ENCODE measurements around the gene LRRC42.
"Not testable (repeated sequence)": the region's sequence is repeated elsewhere in the genome, so short reads cannot be mapped to it uniquely, and the experiment has no call there.

Gene LRRC42

DNA sequence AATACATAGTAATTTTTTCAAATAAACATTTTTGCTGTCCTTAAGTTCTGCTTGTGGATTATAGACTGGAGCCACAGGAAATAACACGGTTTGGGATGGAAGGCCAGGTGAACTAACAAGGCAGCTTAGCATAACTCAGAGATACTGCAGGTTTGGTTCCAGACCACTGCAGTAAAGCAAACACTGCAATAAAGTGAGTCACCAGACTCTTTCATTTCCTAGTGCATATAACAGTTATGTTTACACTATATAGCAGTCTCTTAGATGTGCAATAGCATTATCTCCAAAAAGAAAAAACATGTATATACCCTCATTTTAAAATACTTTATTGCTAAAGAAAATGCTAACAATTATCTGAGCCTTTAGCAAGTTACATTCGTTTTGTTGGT lies 22.0 kb downstream of the LRRC42 start:
- Histone ChIP-seq H3K4me3 (ENCODE audit: low read length) (no peak overlapping the region), H3K27me3 (ENCODE audit: control insufficient read depth, insufficient read depth, low read length) (no peaks in the 10 kb centered on the region), H3K27ac (ENCODE audit: low read length) (no peak overlapping the region), H3K4me1 (ENCODE audit: control insufficient read depth, insufficient read depth, low read length) (no peaks in the 10 kb centered on the region), H3K9me3 (ENCODE audit: control insufficient read depth, insufficient read depth, low read length) (no peaks in the 10 kb centered on the region), H3K36me3 (ENCODE audit: control insufficient read depth, insufficient read depth, low read length) (peaks cover 8% of the 10 kb centered on the region)
- DNase-seq (ENCODE audit: low read depth, low spot score), result no peak
- WGBS (ENCODE audit: insufficient coverage, insufficient read length), result no CpG with 5 or more reads among the region's 2 CpGs

GRCh38 chr1:53969323-53969722 lies 23.2 kb downstream of the LRRC42 start:
- H3K4me3 ChIP-seq (ENCODE audit: low read length); H3K27me3 ChIP-seq (ENCODE audit: control insufficient read depth, insufficient read depth, low read length); DNase-seq (ENCODE audit: low read depth, low spot score); H3K36me3 ChIP-seq (ENCODE audit: control insufficient read depth, insufficient read depth, low read length); H3K27ac ChIP-seq (ENCODE audit: low read length); H3K9me3 ChIP-seq (ENCODE audit: control insufficient read depth, insufficient read depth, low read length); H3K4me1 ChIP-seq (ENCODE audit: control insufficient read depth, insufficient read depth, low read length): not testable (repeated sequence)
- WGBS (ENCODE audit: insufficient coverage, insufficient read length), result no CpG with 5 or more reads among the region's 2 CpGs

GRCh38 chr1:53971718-53972117 lies 25.6 kb downstream of the LRRC42 start:
- Histone ChIP-seq H3K27ac (ENCODE audit: low read length) (no peak overlapping the region), H3K4me3 (ENCODE audit: low read length) (no peak overlapping the region), H3K36me3 (ENCODE audit: control insufficient read depth, insufficient read depth, low read length) (peaks cover 4% of the 10 kb centered on the region; the same call in 1 of the 2 replicates), H3K4me1 (ENCODE audit: control insufficient read depth, insufficient read depth, low read length) (no peaks in the 10 kb centered on the region), H3K27me3 (ENCODE audit: control insufficient read depth, insufficient read depth, low read length) (no peaks in the 10 kb centered on the region), H3K9me3 (ENCODE audit: control insufficient read depth, insufficient read depth, low read length) (no peaks in the 10 kb centered on the region)
- no peak for DNase-seq (ENCODE audit: low read depth, low spot score)
- no CpG with 5 or more reads among the region's 2 CpGs for WGBS (ENCODE audit: insufficient coverage, insufficient read length)

GRCh38 chr1:53975861-53976260 lies 29.7 kb downstream of the LRRC42 start:
- Histone ChIP-seq H3K4me1 (ENCODE audit: control insufficient read depth, insufficient read depth, low read length) (no peaks in the 10 kb centered on the region), H3K9me3 (ENCODE audit: control insufficient read depth, insufficient read depth, low read length) (no peaks in the 10 kb centered on the region), H3K4me3 (ENCODE audit: low read length) (no peak overlapping the region), H3K27ac (ENCODE audit: low read length) (no peak overlapping the region), H3K36me3 (ENCODE audit: control insufficient read depth, insufficient read depth, low read length) (no peaks in the 10 kb centered on the region; the same call in 1 of the 2 replicates), H3K27me3 (ENCODE audit: control insufficient read depth, insufficient read depth, low read length) (no peaks in the 10 kb centered on the region)
- no CpG with 5 or more reads among the region's 7 CpGs for WGBS (ENCODE audit: insufficient coverage, insufficient read length)
- DNase-seq (ENCODE audit: low read depth, low spot score), result no peak

GRCh38 chr1:53979712-53980450 lies 33.7 kb downstream of the LRRC42 start:
- Histone ChIP-seq H3K27me3 (ENCODE audit: control insufficient read depth, insufficient read depth, low read length) (no peaks in the 10 kb centered on the region), H3K36me3 (ENCODE audit: control insufficient read depth, insufficient read depth, low read length) (no peaks in the 10 kb centered on the region), H3K4me1 (ENCODE audit: control insufficient read depth, insufficient read depth, low read length) (no peaks in the 10 kb centered on the region), H3K4me3 (ENCODE audit: low read length) (no peak overlapping the region), H3K27ac (ENCODE audit: low read length) (no peak overlapping the region), H3K9me3 (ENCODE audit: control insufficient read depth, insufficient read depth, low read length) (no peaks in the 10 kb centered on the region)
- DNase-seq (ENCODE audit: low read depth, low spot score), result no peak
- no CpG with 5 or more reads among the region's 13 CpGs for WGBS (ENCODE audit: insufficient coverage, insufficient read length)

DNA sequence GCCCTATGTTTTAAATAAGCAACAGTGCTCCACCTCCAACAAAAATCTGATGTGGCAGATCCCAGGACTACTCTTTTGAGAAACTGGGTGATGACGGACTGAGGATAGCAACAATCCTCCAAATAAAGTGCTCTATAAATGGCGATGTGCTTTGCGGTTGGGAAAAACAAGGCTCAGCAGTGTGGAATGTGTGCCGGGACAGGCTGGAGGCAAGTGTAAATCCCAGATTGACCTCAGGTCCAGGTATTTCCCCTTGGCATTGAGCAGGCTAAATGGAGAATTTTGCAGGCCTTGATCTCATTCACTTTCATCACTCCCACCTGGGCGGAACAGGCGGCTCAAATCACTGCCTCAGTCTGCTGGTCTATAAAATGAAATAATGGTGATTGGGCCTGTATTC lies 35.1 kb downstream of the LRRC42 start:
- H3K27ac ChIP-seq (ENCODE audit: low read length), result no peak overlapping the region
- DNase-seq (ENCODE audit: low read depth, low spot score), result no peak
- WGBS (ENCODE audit: insufficient coverage, insufficient read length), result no CpG with 5 or more reads among the region's 6 CpGs

GRCh38 chr1:53982034-53982762 lies 36.0 kb downstream of the LRRC42 start:
- no CpG with 5 or more reads among the region's 20 CpGs for WGBS (ENCODE audit: insufficient coverage, insufficient read length)
- Histone ChIP-seq H3K36me3 (ENCODE audit: control insufficient read depth, insufficient read depth, low read length) (no peaks in the 10 kb centered on the region), H3K27me3 (ENCODE audit: control insufficient read depth, insufficient read depth, low read length) (no peaks in the 10 kb centered on the region), H3K4me1 (ENCODE audit: control insufficient read depth, insufficient read depth, low read length) (no peaks in the 10 kb centered on the region), H3K9me3 (ENCODE audit: control insufficient read depth, insufficient read depth, low read length) (no peaks in the 10 kb centered on the region), H3K27ac (ENCODE audit: low read length) (no peak overlapping the region), H3K4me3 (ENCODE audit: low read length) (no peak overlapping the region; the same call in 1 of the 2 replicates)
- DNase-seq (ENCODE audit: low read depth, low spot score), result peak; percentile 63

More for the DNA sequence above, 35.1 kb downstream of the LRRC42 start:
- Histone ChIP-seq H3K4me3 (ENCODE audit: low read length) (no peak overlapping the region), H3K9me3 (ENCODE audit: control insufficient read depth, insufficient read depth, low read length) (no peaks in the 10 kb centered on the region), H3K36me3 (ENCODE audit: control insufficient read depth, insufficient read depth, low read length) (no peaks in the 10 kb centered on the region), H3K4me1 (ENCODE audit: control insufficient read depth, insufficient read depth, low read length) (no peaks in the 10 kb centered on the region), H3K27me3 (ENCODE audit: control insufficient read depth, insufficient read depth, low read length) (no peaks in the 10 kb centered on the region)

DNA sequence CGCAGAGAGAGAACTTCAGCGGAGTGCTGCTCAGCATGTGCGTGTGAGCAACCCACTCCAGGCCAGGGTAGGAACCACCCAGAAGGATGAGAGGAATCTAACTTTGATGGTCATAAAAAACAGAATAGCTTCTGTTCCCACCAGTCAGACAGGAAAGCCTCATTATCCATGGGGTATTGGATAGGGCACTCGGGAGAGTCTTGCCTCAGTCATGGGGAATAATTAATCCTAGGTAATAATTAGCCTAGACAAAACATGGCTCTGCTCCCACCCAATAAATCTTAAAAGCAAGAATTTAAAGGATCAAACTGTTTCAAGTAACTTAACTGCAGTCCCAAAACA lies 36.6 kb downstream of the LRRC42 start:
- DNase-seq (ENCODE audit: low read depth, low spot score), result no peak
- Histone ChIP-seq H3K4me3 (ENCODE audit: low read length) (no peak overlapping the region; the same call in 1 of the 2 replicates), H3K27ac (ENCODE audit: low read length) (no peak overlapping the region), H3K4me1 (ENCODE audit: control insufficient read depth, insufficient read depth, low read length) (no peaks in the 10 kb centered on the region), H3K27me3 (ENCODE audit: control insufficient read depth, insufficient read depth, low read length) (no peaks in the 10 kb centered on the region), H3K9me3 (ENCODE audit: control insufficient read depth, insufficient read depth, low read length) (no peaks in the 10 kb centered on the region), H3K36me3 (ENCODE audit: control insufficient read depth, insufficient read depth, low read length) (no peaks in the 10 kb centered on the region)
- no CpG with 5 or more reads among the region's 4 CpGs for WGBS (ENCODE audit: insufficient coverage, insufficient read length)

GRCh38 chr1:53984726-53985125 lies 38.6 kb downstream of the LRRC42 start:
- Histone ChIP-seq H3K4me3 (ENCODE audit: low read length) (no peak overlapping the region), H3K27me3 (ENCODE audit: control insufficient read depth, insufficient read depth, low read length) (no peaks in the 10 kb centered on the region), H3K27ac (ENCODE audit: low read length) (no peak overlapping the region), H3K9me3 (ENCODE audit: control insufficient read depth, insufficient read depth, low read length) (no peaks in the 10 kb centered on the region), H3K4me1 (ENCODE audit: control insufficient read depth, insufficient read depth, low read length) (no peaks in the 10 kb centered on the region), H3K36me3 (ENCODE audit: control insufficient read depth, insufficient read depth, low read length) (no peaks in the 10 kb centered on the region)
- no peak for DNase-seq (ENCODE audit: low read depth, low spot score)

GRCh38 chr1:53986458-53986857 lies 40.3 kb downstream of the LRRC42 start:
- H3K27me3 ChIP-seq (ENCODE audit: control insufficient read depth, insufficient read depth, low read length), result no peaks in the 10 kb centered on the region
- no peaks in the 10 kb centered on the region for H3K36me3 ChIP-seq (ENCODE audit: control insufficient read depth, insufficient read depth, low read length)
- no peak for DNase-seq (ENCODE audit: low read depth, low spot score)
- WGBS (ENCODE audit: insufficient coverage, insufficient read length), result no CpG with 5 or more reads among the region's 3 CpGs
- no peak overlapping the region for H3K4me3 ChIP-seq (ENCODE audit: low read length)
- no peaks in the 10 kb centered on the region for H3K4me1 ChIP-seq (ENCODE audit: control insufficient read depth, insufficient read depth, low read length)
- H3K9me3 ChIP-seq (ENCODE audit: control insufficient read depth, insufficient read depth, low read length), result no peaks in the 10 kb centered on the region
- no peak overlapping the region for H3K27ac ChIP-seq (ENCODE audit: low read length)

DNA sequence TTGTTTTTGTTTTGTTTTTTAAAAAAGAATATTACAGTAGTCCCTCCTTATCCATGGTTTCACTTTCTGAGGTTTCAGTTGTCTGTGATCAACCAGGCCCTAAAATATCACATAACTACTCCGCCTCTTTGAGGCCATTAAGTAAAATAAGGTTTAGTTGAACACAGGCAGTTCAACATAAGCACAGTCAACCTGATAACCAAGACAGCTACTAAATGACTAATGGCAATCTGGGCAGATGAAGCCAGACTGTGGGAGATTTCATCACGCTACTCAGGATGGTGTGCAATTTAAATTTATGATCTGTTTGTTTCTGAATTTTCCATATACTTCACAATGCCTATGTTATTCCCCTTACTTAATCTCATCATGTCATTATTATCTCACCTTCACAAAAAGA lies 41.7 kb downstream of the LRRC42 start:
- Histone ChIP-seq H3K27ac (ENCODE audit: low read length) (no peak overlapping the region), H3K9me3 (ENCODE audit: control insufficient read depth, insufficient read depth, low read length) (no peaks in the 10 kb centered on the region), H3K36me3 (ENCODE audit: control insufficient read depth, insufficient read depth, low read length) (no peaks in the 10 kb centered on the region), H3K4me1 (ENCODE audit: control insufficient read depth, insufficient read depth, low read length) (no peaks in the 10 kb centered on the region), H3K4me3 (ENCODE audit: low read length) (no peak overlapping the region), H3K27me3 (ENCODE audit: control insufficient read depth, insufficient read depth, low read length) (no peaks in the 10 kb centered on the region)
- no peak for DNase-seq (ENCODE audit: low read depth, low spot score)
- WGBS (ENCODE audit: insufficient coverage, insufficient read length), result no CpG with 5 or more reads among the region's 2 CpGs
